GF-D8 (cell line): ENCODE data around the gene AFF3.
A peak's percentile ranks its signal among the peaks of the same experiment; 100 is the strongest.

Experiments
- DNase-seq: peaks from one replicate; lab custom pipeline; 2025; lab: John Stamatoyannopoulos, UW

Gene AFF3

GRCh38 chr2:99605036-99605435 is 537.4 kb downstream of the AFF3 start:
- DNase-seq: no peak

GRCh38 chr2:99602476-99602875 is 539.9 kb downstream of the AFF3 start:
- DNase-seq: no peak

- no peak for DNase-seq
Measured at GRCh38 chr2:99600981-99601651, 541.3 kb downstream of the AFF3 start.

GRCh38 chr2:99598441-99598840 is 543.9 kb downstream of the AFF3 start:
- DNase-seq: no peak

GRCh38 chr2:99597616-99598015 is 544.8 kb downstream of the AFF3 start:
- DNase-seq: no peak

- DNase-seq: no peak
Measured at GRCh38 chr2:99595373-99595772, 547.0 kb downstream of the AFF3 start.

GRCh38 chr2:99593692-99594427 is 548.5 kb downstream of the AFF3 start:
- no peak for DNase-seq

GRCh38 chr2:99576775-99577174 is 565.6 kb downstream of the AFF3 start:
- DNase-seq: no peak

- DNase-seq: no peak
Measured at GRCh38 chr2:99573634-99574251, 568.6 kb downstream of the AFF3 start.

- no peak for DNase-seq
Measured at GRCh38 chr2:99572373-99573164, 569.8 kb downstream of the AFF3 start.

GRCh38 chr2:99571954-99572353 is 570.4 kb downstream of the AFF3 start:
- DNase-seq: no peak

- no peak for DNase-seq
Measured at GRCh38 chr2:99571533-99571932, 570.9 kb downstream of the AFF3 start.

GRCh38 chr2:99571021-99571420 is 571.4 kb downstream of the AFF3 start:
- DNase-seq: no peak

- DNase-seq: no peak
Measured at GRCh38 chr2:99569386-99569785, 573.0 kb downstream of the AFF3 start.

- no peak for DNase-seq
Measured at GRCh38 chr2:99565227-99565626, 577.2 kb downstream of the AFF3 start.

GRCh38 chr2:99562516-99562915 is 579.9 kb downstream of the AFF3 start:
- DNase-seq: no peak

GRCh38 chr2:99561804-99562203 is 580.6 kb downstream of the AFF3 start:
- no peak for DNase-seq

GRCh38 chr2:99559075-99559662 is 583.2 kb downstream of the AFF3 start:
- peak; percentile 15 for DNase-seq

GRCh38 chr2:99555404-99555803 is 587.0 kb downstream of the AFF3 start:
- DNase-seq: peak; percentile 80

- no peak for DNase-seq
Measured at GRCh38 chr2:99554871-99555270, 587.5 kb downstream of the AFF3 start.

GRCh38 chr2:99554238-99554637 is 588.2 kb downstream of the AFF3 start:
- DNase-seq: no peak

GRCh38 chr2:99552529-99552928 is 589.9 kb downstream of the AFF3 start:
- no peak for DNase-seq
